Activated naive CD4-positive, alpha-beta T cell treated with anti-CD3 and anti-CD28 coated beads, Interleukin-2, amount 50 U/mL, for 16 hours (primary cell): ENCODE results near the gene SP7.
"Not testable (repeated sequence)": the region's sequence is repeated elsewhere in the genome, so short reads cannot be mapped to it uniquely, and the experiment has no call there.

Experiments used
- DNase-seq: peaks from one replicate; pipeline ENCODE4 v3.0.0-alpha.2; 2020

Gene SP7

GRCh38 chr12:53336181-53336681 lies at the start of gene SP7:
SP7 (minus strand) TSS chr12:53336354; CDS start chr12:53335646, 708 bp downstream.
- no peak for DNase-seq

GRCh38 chr12:53383258-53383657 lies 47.1 kb upstream of the SP7 start:
- DNase-seq, result no peak

GRCh38 chr12:53381731-53382630 lies 45.8 kb upstream of the SP7 start:
- peak; percentile 17 for DNase-seq

- DNase-seq, result no peak
These were observed 44.9 kb upstream of the SP7 start for GRCh38 chr12:53380794-53381730.

- peak; percentile 98 for DNase-seq
These were observed 44.1 kb upstream of the SP7 start, which contains the start of gene SP1 for GRCh38 chr12:53380104-53380793. SP1 (plus strand) TSS chr12:53380176; CDS start chr12:53380292, 116 bp downstream.

GRCh38 chr12:53379389-53380103 lies 43.4 kb upstream of the SP7 start:
- peak; percentile 94 for DNase-seq

- no peak for DNase-seq
These were observed 42.7 kb upstream of the SP7 start for GRCh38 chr12:53378724-53379388.

- no peak for DNase-seq
These were observed 42.1 kb upstream of the SP7 start for GRCh38 chr12:53378222-53378621.

- DNase-seq, result no peak
These were observed 40.6 kb upstream of the SP7 start for GRCh38 chr12:53376747-53377146.

- not testable (repeated sequence) for DNase-seq
These were observed 38.1 kb upstream of the SP7 start for GRCh38 chr12:53374277-53374676.

- DNase-seq, result not testable (repeated sequence)
These were observed 37.5 kb upstream of the SP7 start for GRCh38 chr12:53373554-53374133.

- no peak for DNase-seq
These were observed 29.2 kb upstream of the SP7 start for GRCh38 chr12:53365245-53365904.

GRCh38 chr12:53361638-53362037 lies 25.5 kb upstream of the SP7 start:
- DNase-seq, result not testable (repeated sequence)

- DNase-seq, result no peak
These were observed 22.8 kb upstream of the SP7 start for GRCh38 chr12:53358836-53359419.

GRCh38 chr12:53355121-53355520 lies 19.0 kb upstream of the SP7 start:
- DNase-seq, result no peak

- no peak for DNase-seq
These were observed 17.1 kb upstream of the SP7 start for GRCh38 chr12:53353257-53353655.

- DNase-seq, result peak; percentile 79
These were observed 16.4 kb upstream of the SP7 start for GRCh38 chr12:53352331-53353256.

GRCh38 chr12:53347905-53348304 lies 11.8 kb upstream of the SP7 start:
- DNase-seq, result no peak

- DNase-seq, result no peak
These were observed 10.3 kb upstream of the SP7 start for GRCh38 chr12:53346491-53346890.
